ENCODE data around the gene SHF.

The SHF gene

GRCh38 chr15:45203182-45203581 lies 15.4 kb upstream of the SHF start:
- no peak for TF ChIP-seq CTCF (IDR thresholded peaks at IDR 0.05; ENCODE audit: borderline replicate concordance, insufficient read depth, low read depth, low read length)
- H3K4me3 ChIP-seq (ENCODE audit: low read depth, low read length) = no peak overlapping the region

DNA sequence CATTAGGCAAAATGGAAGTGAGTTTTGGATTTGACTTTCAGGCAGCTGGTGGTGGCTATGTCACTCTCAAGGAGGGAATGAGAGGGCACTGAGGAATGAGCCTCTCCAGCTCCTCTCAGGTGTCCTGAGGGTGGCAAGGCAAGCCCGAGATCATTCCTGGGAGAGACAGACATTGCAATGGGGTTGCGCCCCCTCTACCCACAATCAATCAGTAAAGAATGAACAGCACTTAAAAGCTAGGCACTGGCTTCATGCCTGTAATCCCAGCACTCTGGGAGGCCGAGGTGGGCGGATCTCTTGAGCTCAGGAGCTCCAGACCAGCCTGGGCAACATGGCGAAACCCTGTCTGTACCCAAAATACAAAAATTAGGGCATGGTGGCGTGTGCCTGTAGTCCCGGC lies 14.1 kb upstream of the SHF start:
- no peak for TF ChIP-seq CTCF (IDR thresholded peaks at IDR 0.05; ENCODE audit: borderline replicate concordance, insufficient read depth, low read depth, low read length)
- no peak overlapping the region for H3K4me3 ChIP-seq (ENCODE audit: low read depth, low read length)

DNA sequence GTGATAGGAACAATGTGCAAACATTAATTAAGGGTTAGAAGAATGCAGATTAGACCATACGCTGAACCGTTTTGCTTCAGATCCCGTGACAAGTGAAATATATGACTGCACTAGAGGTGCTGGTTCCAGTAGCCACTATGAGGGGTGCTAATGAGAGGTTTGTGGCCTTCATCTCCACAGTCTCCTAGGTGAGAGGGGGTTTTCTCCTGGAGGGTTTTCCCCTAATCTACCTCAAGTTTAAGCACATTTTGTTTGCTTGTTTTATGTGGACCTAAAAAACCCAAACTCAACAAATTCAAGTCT lies 13.7 kb upstream of the SHF start:
- H3K4me3 ChIP-seq (ENCODE audit: low read depth, low read length) = no peak overlapping the region
- TF ChIP-seq CTCF (IDR thresholded peaks at IDR 0.05; ENCODE audit: borderline replicate concordance, insufficient read depth, low read depth, low read length) = no peak

DNA sequence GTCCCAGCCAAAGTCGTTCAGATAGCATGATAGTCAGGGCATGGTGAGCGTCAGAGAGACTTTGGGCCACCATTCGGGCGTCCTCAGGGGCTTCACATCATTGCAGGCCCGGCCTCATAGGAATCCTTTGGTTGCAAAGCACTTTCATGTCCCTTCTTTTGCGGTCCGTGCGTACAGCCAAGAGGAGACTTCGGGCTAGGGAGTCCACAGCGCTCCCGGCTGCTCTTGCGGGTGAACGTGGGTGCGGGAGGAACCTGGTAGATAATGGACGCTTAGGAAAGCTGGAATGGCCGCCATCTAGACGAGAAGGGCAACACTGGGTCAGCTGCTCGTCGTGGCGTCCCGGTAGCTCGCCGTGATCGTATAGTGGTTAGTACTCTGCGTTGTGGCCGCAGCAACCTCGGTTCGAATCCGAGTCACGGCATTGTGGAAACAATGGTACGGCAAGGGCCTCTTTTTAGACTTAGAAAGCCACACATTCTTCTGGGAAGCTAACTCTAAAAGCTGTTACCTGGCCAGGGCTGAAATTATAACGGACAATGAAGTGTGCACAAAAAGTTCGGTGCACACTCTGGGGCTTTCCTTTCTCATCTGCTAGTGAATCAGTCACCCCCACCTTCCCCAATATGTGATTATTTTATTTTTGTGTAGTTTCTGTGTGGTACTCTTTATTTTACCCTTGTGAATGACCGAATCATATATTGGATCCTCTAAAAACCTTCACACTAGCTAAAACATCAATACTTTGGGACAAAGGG lies 13.2 kb upstream of the SHF start:
- TF ChIP-seq CTCF (IDR thresholded peaks at IDR 0.05; ENCODE audit: borderline replicate concordance, insufficient read depth, low read depth, low read length) = no peak
- H3K4me3 ChIP-seq (ENCODE audit: low read depth, low read length) = peak overlapping the region; percentile 64

DNA sequence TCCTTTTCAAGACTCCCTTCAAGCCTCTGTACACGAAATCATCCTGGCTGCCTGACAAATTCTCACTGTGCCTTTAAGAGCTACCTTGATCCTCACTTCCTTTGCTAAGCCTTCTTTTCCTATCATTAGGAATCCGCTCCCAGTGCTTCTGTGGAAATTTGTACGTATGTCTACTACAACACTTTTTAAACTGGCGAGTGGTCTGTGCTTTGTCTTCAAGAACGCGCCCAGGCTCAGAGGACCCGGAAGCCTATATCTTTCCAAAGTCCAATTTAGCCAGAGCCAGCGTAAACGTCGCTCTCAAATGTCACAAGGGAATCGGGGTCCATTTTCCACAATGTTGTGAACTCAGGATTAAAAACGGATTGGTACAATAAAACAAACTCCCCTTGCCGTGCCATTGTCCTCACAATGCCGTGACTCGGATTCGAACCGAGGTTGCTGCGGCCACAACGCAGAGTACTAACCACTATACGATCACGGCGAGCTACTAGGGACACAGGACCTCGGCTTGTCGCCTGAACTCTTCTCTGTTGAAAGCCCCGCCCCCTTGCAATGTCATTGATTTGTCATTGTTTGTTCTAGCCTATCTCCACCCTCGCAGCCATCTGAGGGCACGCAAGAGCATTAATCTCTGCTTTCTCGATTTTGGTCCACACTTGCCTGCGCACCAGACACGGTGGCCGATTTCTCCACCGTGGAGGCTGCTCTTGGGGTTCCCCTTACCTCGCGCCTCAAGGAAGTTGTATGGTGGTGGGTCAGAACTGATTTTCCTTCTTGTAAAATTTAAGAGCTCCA lies 12.4 kb upstream of the SHF start:
- H3K4me3 ChIP-seq (ENCODE audit: low read depth, low read length) = peak overlapping the region; percentile 64
- no peak for TF ChIP-seq CTCF (IDR thresholded peaks at IDR 0.05; ENCODE audit: borderline replicate concordance, insufficient read depth, low read depth, low read length)

DNA sequence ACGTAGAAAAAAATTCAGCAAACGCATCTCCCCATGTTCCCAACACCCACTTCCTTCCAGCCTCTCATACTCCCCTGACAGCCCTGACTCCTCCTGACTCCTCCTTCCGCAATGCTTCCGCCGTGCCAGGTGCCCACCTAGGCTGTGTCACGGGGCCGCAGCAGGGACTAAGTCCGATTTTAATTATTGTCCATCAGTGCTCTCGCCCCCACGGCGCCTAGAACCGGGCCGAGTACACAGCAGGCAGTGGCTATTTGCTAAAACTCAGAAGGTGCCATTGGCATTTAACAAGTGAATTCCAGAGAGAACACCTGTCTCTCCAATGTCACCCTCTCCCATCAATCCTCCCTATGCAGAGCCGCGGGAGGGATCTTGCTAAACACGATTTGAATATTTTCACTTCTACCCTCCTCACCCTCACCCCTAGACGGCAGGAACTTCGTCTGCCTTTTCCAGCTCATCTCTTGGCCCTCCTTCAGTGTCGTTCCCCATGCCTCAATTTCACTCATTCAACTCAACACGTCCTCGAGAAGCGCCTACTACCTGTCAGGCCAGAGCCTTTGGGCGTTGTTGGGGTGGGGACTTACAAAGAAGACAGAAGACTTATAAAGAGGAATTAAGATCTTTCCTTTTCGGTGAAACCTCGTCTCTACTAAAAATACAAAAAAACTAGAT lies 11.5 kb upstream of the SHF start:
- TF ChIP-seq CTCF (IDR thresholded peaks at IDR 0.05; ENCODE audit: borderline replicate concordance, insufficient read depth, low read depth, low read length) = no peak
- H3K4me3 ChIP-seq (ENCODE audit: low read depth, low read length) = peak overlapping the region; percentile 77
